HG02763 (cell line): ENCODE measurements around the gene SMPDL3B.

Experiments used
- ATAC-seq: cut with Tn5 transposase; IDR thresholded peaks from one replicate; pipeline ENCODE4 v1.9.1; 2021; ENCODE audit warnings: mild to moderate bottlenecking, moderate library complexity; ENCODE audit not compliant: unreplicated experiment

The SMPDL3B gene

GRCh38 chr1:27940297-27940696 is 5.5 kb downstream of the SMPDL3B start:
- no peak for ATAC-seq

DNA sequence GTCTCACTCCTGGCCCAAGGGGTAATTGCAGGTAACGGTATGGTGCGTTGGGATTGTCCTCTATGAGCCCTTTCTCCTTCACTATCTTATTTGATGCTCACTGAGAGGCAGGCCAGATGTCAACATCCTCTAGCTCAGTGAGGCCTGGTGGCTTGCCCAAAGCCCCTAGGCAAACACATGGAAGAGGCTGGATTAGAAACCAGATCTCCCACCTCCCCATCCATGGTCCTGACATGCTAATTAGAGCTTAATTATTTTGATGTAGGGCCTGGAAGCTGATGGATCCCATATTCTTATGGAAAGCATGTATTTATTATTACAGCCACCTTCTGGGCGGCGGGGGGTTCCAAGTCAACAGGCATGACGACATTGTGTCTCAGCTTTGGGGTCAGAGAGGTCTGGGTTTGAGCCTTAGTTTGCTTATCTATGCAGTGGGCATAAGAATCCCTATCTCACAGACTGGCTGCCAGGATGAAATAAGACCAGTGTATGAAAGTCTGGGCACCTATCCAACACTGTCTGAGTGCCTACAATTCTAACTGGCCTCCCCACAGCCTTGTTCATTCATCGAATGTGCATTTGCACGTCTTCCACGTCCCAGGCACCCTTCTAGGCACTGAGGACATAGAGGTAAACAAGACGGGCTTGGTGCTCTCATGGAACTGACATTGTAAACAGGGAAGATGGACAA is 6.2 kb downstream of the SMPDL3B start:
- ATAC-seq, result no peak

GRCh38 chr1:27941671-27942540 is 7.1 kb downstream of the SMPDL3B start:
- ATAC-seq, result no peak

- no peak for ATAC-seq
Measured at GRCh38 chr1:27945020-27945419, 10.2 kb downstream of the SMPDL3B start.

GRCh38 chr1:27949027-27949426 is 14.2 kb downstream of the SMPDL3B start:
- ATAC-seq, result no peak

DNA sequence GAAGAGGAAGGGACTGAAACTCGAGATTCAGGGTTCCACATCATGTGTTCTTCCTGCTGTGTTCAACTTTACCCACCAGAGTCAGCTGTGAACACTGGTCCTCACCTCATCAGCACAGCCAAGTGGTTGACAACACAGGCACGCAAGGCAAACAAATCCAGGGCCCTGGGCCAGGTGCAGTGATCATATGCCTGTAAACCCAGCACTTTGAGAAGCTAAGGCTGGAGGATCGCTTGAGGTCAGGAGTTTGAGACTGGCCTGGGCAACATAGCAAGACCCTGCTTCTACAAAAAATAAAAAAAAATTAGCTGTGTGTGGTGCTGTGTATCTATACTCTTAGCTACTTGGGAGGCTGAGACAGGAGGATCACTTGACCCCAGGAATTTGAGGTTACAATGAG is 16.6 kb downstream of the SMPDL3B start:
- ATAC-seq, result no peak

DNA sequence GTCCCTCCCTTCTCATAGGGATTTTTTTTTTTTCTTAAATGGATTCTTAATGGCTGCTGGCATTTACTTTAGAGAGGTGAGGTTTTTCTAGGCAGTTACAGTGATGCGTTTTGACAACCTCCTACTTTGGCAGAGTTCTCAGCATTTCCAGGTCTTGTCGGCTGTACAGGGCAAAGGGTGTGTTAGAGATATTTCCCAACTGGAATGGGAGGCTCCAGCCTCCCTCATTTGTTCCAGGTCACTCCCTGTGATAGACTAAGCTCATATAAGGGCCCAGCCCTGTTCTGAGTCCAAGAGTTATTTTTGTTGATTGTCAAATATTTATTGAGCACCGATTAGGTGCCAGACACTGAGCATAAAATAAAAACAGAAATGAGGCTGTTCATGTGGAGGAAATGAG is 17.3 kb downstream of the SMPDL3B start:
- ATAC-seq, result no peak

DNA sequence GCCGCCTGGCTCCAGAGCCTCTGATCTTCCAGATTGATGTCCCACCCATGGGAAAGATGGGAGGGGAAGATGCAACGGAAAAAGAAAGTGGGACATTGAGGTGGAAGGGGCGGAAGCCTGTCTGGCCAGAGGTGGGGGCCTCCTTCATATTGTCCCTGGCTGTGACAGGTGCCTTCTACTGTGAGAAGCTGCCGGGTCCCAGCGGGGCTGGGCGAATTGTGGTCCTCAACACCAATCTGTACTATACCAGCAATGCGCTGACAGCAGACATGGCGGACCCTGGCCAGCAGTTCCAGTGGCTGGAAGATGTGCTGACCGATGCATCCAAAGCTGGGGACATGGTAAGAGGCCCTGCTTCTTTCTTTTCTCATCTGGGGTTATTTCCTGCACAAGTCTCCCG is 19.4 kb downstream of the SMPDL3B start:
- no peak for ATAC-seq

DNA sequence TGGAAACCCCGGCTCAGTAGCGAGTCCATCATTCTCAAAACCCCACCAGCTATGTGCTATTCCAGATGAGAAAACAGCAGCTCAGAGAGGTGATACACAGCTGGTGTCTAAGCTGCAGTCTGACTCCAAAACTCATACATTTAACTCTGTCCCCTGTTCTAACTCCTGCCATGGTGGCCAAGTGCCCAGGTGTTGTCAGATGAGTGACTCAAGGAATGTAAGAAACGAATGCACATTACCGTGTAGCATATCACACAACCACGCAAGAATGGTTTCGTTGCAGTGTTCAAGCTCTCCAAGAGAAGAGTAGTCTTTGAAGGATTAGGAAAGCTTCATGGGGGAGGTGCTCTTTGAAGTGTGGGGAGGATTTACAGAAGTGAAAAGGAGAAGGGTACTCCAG is 20.3 kb downstream of the SMPDL3B start:
- ATAC-seq, result no peak

- no peak for ATAC-seq
Measured at GRCh38 chr1:27956761-27957160, 22.0 kb downstream of the SMPDL3B start.

DNA sequence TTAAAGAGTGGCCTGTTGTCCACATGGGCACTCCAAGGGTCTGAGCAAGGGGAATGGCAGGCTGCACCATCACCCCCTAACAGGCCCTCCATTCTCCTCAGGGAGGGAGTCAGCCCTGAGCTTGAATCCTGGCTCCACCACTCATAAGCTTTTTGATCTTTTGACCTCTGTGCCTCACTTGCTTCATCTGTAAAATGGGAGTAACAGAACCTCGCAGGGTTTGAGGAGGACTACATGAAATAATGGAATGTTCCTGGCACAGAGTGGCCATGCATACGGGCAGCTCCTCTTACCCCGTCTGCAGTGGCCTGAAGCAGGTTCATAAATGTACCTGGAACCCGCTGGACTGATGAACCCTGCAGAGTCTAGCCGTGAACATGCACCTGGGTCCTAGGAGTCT is 22.9 kb downstream of the SMPDL3B start:
- ATAC-seq, result no peak

GRCh38 chr1:27958513-27958912 is 23.7 kb downstream of the SMPDL3B start:
- ATAC-seq, result no peak

DNA sequence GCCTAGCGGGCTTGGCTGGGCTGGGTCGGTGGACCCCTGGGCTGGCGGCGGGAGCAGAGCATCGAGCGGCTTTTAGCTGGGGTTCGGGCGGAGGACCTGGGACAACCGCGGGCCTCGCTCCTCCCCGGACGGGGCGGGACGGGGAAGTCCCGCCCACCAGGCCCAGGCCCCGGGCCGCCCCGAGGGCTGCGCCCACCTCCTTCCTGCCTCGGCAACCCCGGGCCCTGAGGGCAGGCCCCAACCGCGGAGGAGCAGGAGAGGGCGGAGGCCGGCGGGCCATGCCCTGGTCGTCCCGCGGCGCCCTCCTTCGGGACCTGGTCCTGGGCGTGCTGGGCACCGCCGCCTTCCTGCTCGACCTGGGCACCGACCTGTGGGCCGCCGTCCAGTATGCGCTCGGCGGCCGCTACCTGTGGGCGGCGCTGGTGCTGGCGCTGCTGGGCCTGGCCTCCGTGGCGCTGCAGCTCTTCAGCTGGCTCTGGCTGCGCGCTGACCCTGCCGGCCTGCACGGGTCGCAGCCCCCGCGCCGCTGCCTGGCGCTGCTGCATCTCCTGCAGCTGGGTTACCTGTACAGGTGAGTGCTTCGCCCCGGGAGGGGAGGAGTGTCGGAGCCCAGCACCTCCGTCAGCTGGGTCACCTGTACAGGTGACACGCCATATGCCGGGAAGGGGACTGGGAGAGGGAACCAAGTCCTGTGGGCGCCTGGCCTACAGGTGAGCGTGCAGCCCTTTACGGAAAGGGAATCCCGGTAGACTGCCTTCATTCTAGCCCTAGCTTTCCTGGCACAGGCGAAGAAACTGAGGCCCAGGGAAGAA is 25.2 kb downstream of the SMPDL3B start, which contains the start of gene XKR8:
Gene XKR8, plus strand, starts transcription at position 182 of the 812 bp plus-strand sequence. Its CDS starts 97 bp downstream, at position 279.
- peak; percentile 84 for ATAC-seq

GRCh38 chr1:27960762-27961645 is 26.2 kb downstream of the SMPDL3B start:
- ATAC-seq, result no peak

DNA sequence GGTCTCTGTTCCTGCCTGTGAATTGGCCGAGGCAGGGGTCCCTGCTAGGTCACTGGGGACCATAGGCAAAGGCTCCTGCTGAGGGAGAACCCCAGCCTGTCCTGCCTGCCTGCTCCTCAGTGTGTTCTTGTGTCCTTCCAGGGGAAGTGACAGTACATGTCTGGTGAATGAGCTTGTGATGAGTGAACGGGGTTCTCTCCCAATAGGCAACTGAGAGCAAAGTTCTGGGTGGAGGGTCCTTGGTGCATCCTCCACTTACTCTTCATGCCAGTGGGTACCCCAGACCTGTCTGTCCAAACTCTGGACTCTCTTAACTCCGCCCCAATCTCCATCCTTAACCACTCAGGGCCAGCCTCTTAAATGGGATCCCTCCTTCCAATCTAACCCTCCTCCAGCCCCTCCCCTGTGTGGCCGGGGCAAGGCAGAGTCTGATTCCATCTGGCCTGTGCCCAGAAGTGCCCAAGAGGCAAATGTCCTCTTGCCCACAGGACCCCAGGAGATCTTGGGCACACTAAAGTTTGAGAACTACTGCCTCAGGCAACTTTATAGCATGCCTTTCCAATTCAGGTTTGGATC is 26.9 kb downstream of the SMPDL3B start:
- no peak for ATAC-seq

DNA sequence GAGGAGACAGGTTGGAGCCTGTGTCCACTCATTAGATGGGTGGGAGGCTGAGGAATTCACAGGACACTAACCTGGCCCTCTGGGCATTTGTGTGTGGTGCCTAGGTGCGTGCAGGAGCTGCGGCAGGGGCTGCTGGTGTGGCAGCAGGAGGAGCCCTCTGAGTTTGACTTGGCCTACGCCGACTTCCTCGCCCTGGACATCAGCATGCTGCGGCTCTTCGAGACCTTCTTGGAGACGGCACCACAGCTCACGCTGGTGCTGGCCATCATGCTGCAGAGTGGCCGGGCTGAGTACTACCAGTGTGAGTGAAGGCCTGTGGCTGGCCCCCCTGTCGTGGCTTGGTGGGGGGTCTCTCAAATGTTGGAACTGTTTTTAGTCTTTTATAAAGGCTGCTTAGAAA is 28.6 kb downstream of the SMPDL3B start:
- ATAC-seq, result no peak

- ATAC-seq, result no peak
Measured at GRCh38 chr1:27966402-27967105, 31.8 kb downstream of the SMPDL3B start.

- ATAC-seq, result no peak
Measured at GRCh38 chr1:27967106-27967883, 32.5 kb downstream of the SMPDL3B start.
